ENCODE results near the gene GPR119. TPM values are rescaled to one million over a fixed set of nuclear protein-coding genes. Genes with fewer than 3 reads are reported as not detected.
"Not testable (repeated sequence)": the region's sequence is repeated elsewhere in the genome, so short reads cannot be mapped to it uniquely, and the experiment has no call there.

Gene GPR119
- polyA plus RNA-seq, 1 experiment: not detected

- Histone ChIP-seq H3K4me3 (ENCODE audit: low read depth, low read length) (peak within 1 kb of the TSS; percentile 78), H3K36me3 (ENCODE audit: control insufficient read depth, insufficient read depth, low read length) (no peaks in the 10 kb centered on the region), H3K27me3 (ENCODE audit: control insufficient read depth, insufficient read depth, low read length) (no peaks in the 10 kb centered on the region)
- POLR2A ChIA-PET: no interaction called here
- no peak for TF ChIP-seq CTCF (IDR thresholded peaks at IDR 0.05; ENCODE audit: insufficient read depth, low read depth, low read length)
- no peak for DNase-seq (ENCODE audit: low read depth)
- CTCF ChIA-PET: interaction anchor here (0.6 kb wide), 1 partner anchor 26 kb away, joined by 3 read pairs; no protein-coding TSS in a partner anchor
These were observed 45.9 kb downstream of the GPR119 start, which contains the start of gene SLC25A14 for GRCh38 chrX:130339408-130340222. Gene SLC25A14 (plus strand): TSS chrX:130339919. CDS start chrX:130340279, 360 bp downstream.

GRCh38 chrX:130338869-130339268, 46.6 kb downstream of the GPR119 start:
- H3K4me3 ChIP-seq (ENCODE audit: low read depth, low read length); H3K36me3 ChIP-seq (ENCODE audit: control insufficient read depth, insufficient read depth, low read length); POLR2A ChIA-PET; CTCF ChIA-PET; DNase-seq (ENCODE audit: low read depth); H3K27me3 ChIP-seq (ENCODE audit: control insufficient read depth, insufficient read depth, low read length): not testable (repeated sequence)

GRCh38 chrX:130336531-130336930, 48.9 kb downstream of the GPR119 start:
- no peak for TF ChIP-seq CTCF (IDR thresholded peaks at IDR 0.05; ENCODE audit: insufficient read depth, low read depth, low read length)
- ChIA-PET POLR2A (no interaction called here), CTCF (interaction anchor here (0.6 kb wide), 1 partner anchor 271 kb away, joined by 4 read pairs; no protein-coding TSS in a partner anchor)
- Histone ChIP-seq H3K27me3 (ENCODE audit: control insufficient read depth, insufficient read depth, low read length) (no peaks in the 10 kb centered on the region), H3K36me3 (ENCODE audit: control insufficient read depth, insufficient read depth, low read length) (no peaks in the 10 kb centered on the region), H3K4me3 (ENCODE audit: low read depth, low read length) (no peak overlapping the region)
- DNase-seq (ENCODE audit: low read depth): no peak

Other genes with a start within 250 kb of the GPR119 start
- gene AIFM1, start 219.8 kb downstream of the GPR119 start, polyA plus RNA-seq (2011; rRNA removed): 23.2 and 27.8 TPM in 2 replicates
- gene RAB33A, start 213.7 kb downstream of the GPR119 start, polyA plus RNA-seq (2011; rRNA removed): 4.6 and 5.1 TPM in 2 replicates
- gene ZNF280C, start 116.8 kb downstream of the GPR119 start, polyA plus RNA-seq (2011; rRNA removed): 2.1 and 4.2 TPM in 2 replicates
- 11.0 and 18.7 TPM in 2 replicates for gene SLC25A14, start 45.8 kb downstream of the GPR119 start, polyA plus RNA-seq (2011; rRNA removed)
- 12.6 and 20.5 TPM in 2 replicates for gene RBMX2, start 16.3 kb upstream of the GPR119 start, polyA plus RNA-seq (2011; rRNA removed)